Astrocyte (in vitro differentiated cells and primary cell): Measurements from ENCODE around the gene CDKAL1. TPM values are rescaled to one million over a fixed set of nuclear protein-coding genes. Genes with fewer than 3 reads are reported as not detected.

ENCODE experiments used
- DNase-seq: peaks from one replicate; pipeline ENCODE4 v3.0.0-alpha.2; 2010; ENCODE audit warnings: low read depth
- FAIRE-seq: peaks from 2 replicates; lab custom pipeline; 2011; peaks lifted over from hg19 to GRCh38; lab: Jason Lieb, UNC
- H2AFZ ChIP-seq: 2 replicates; pipeline ENCODE4 v1.6.0; 2012; ENCODE audit warnings: low read depth, low read length, inconsistent platforms
- H3K27ac ChIP-seq: 2 replicates; pipeline ENCODE4 v1.5.1; 2011; ENCODE audit warnings: low read depth, low read length, inconsistent platforms
- H3K27me3 ChIP-seq: 2 replicates; pipeline ENCODE4 v1.6.0; 2011; ENCODE audit warnings: low read length, inconsistent platforms; ENCODE audit not compliant: insufficient read depth
- H3K36me3 ChIP-seq: 2 replicates; pipeline ENCODE4 v1.5.1; 2011; ENCODE audit warnings: low read length, inconsistent platforms; ENCODE audit not compliant: insufficient read depth
- H3K4me1 ChIP-seq: 2 replicates; pipeline ENCODE4 v1.5.1; 2011; ENCODE audit warnings: low read length, inconsistent platforms; ENCODE audit not compliant: insufficient read depth
- H3K4me2 ChIP-seq: 2 replicates; pipeline ENCODE4 v1.6.0; 2012; ENCODE audit warnings: low read length, inconsistent platforms
- H3K4me3 ChIP-seq: 2 replicates; pipeline ENCODE4 v1.5.1; 2011; ENCODE audit warnings: low read depth, mild to moderate bottlenecking, low read length, inconsistent platforms; ENCODE audit not compliant: insufficient read depth
- H3K79me2 ChIP-seq: 2 replicates; pipeline ENCODE4 v1.6.0; 2012; ENCODE audit warnings: mild to moderate bottlenecking, low read length, inconsistent platforms; ENCODE audit not compliant: insufficient read depth
- H3K9ac ChIP-seq: 2 replicates; pipeline ENCODE4 v1.6.0; 2012; ENCODE audit warnings: mild to moderate bottlenecking, low read length, inconsistent platforms
- H3K9me3 ChIP-seq: 2 replicates; pipeline ENCODE4 v1.5.1; 2012; ENCODE audit warnings: low read depth, mild to moderate bottlenecking, low read length, inconsistent platforms; ENCODE audit not compliant: insufficient read depth
- H4K20me1 ChIP-seq: 2 replicates; pipeline ENCODE4 v1.6.0; 2012; ENCODE audit warnings: low read length, inconsistent platforms; ENCODE audit not compliant: insufficient read depth
- H3K27ac Mint-ChIP-seq: one replicate; pipeline ENCODE4 v1.8.0; 2021; ENCODE audit warnings: mild to moderate bottlenecking, mixed read lengths; ENCODE audit not compliant: unreplicated experiment
- H3K27me3 Mint-ChIP-seq: one replicate; pipeline ENCODE4 v1.8.0; 2021; ENCODE audit warnings: low read depth, mixed read lengths; ENCODE audit not compliant: unreplicated experiment
- H3K36me3 Mint-ChIP-seq: one replicate; pipeline ENCODE4 v1.8.0; 2021; ENCODE audit warnings: low read depth, mixed read lengths; ENCODE audit not compliant: unreplicated experiment
- H3K4me1 Mint-ChIP-seq: one replicate; pipeline ENCODE4 v1.8.0; 2021; ENCODE audit warnings: low read depth, mixed read lengths; ENCODE audit not compliant: unreplicated experiment
- H3K4me3 Mint-ChIP-seq: one replicate; pipeline ENCODE4 v1.8.0; 2021; ENCODE audit warnings: mild to moderate bottlenecking, moderate library complexity, mixed read lengths; ENCODE audit not compliant: unreplicated experiment
- H3K9me3 Mint-ChIP-seq: one replicate; pipeline ENCODE4 v1.8.0; 2021; ENCODE audit warnings: mild to moderate bottlenecking, mixed read lengths; ENCODE audit not compliant: unreplicated experiment
- CTCF ChIP-seq: IDR thresholded peaks from 2 replicates; pipeline ENCODE4 v1.5.1; 2011; ENCODE audit warnings: low read depth, mild to moderate bottlenecking, inconsistent platforms, low read length, moderate library complexity; ENCODE audit not compliant: insufficient read depth
- EZH2 ChIP-seq: IDR thresholded peaks from 2 replicates; pipeline ENCODE4 v1.6.1; 2012; ENCODE audit warnings: mild to moderate bottlenecking, low read length, inconsistent platforms; ENCODE audit not compliant: insufficient read depth
- total RNA-seq: library from RNA; stranded (reverse); gene quantifications from 2 replicates; pipeline ENCODE4 v1.2.1, GENCODE V29; 2021

The CDKAL1 gene
- total RNA-seq, 1 donor from 2014 or later, result 13.7 TPM

DNA sequence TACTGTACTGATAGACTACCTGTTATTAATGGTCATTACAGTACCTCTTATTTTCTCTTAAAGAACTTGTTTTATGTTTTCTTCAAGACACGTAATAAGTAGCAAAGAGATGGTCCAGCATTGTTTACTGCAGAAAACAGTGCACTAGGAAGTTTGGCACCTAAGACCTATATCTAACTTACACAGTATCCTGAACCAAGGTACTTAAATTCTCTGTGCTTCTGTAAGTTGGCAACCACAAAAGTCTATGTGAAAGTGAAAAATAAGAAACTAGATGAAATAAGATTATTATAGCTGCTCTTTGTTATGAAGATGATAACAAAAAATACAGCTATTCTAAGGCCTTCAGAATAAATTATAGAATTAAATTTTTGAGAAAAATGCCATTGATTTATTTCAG lies 647.6 kb downstream of the CDKAL1 start:
- Histone ChIP-seq H4K20me1 (no peaks in the 10 kb centered on the region), H2AFZ (no peak overlapping the region), H3K27me3 (no peaks in the 10 kb centered on the region), H3K79me2 (no peaks in the 10 kb centered on the region), H3K9ac (no peak overlapping the region), H3K4me2 (no peak overlapping the region), H3K27ac (no peak overlapping the region), H3K9me3 (no peaks in the 10 kb centered on the region), H3K4me3 (no peak overlapping the region), H3K4me1 (peaks cover 9% of the 10 kb centered on the region), H3K36me3 (no peaks in the 10 kb centered on the region)
- Mint-ChIP-seq H3K36me3 (no peaks in the 10 kb centered on the region), H3K4me1 (no peaks in the 10 kb centered on the region), H3K9me3 (peaks cover 3% of the 10 kb centered on the region), H3K4me3 (no peak overlapping the region), H3K27me3 (no peaks in the 10 kb centered on the region), H3K27ac (no peak overlapping the region)
- no peak for DNase-seq
- no peak for TF ChIP-seq EZH2
- no peak for TF ChIP-seq CTCF
- FAIRE-seq, result no peak

DNA sequence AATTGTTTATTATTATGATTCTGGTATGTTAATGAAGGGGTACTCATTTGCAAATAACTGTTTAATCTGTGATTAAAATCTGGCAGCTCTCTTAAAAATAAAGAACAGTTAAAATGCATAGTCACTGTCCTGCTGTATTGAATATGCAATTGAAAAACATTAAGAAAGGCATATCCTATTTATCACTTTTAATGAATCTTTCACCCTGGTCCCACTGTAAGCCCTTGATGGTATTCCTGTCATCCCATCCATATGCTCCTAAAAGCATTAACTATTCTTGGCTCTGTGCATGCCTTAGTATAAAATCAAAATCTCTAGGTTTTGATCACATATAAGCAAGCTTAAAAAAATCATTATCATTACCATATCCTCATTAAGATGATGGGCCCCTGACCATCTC lies 648.3 kb downstream of the CDKAL1 start:
- FAIRE-seq, result no peak
- no peak overlapping the region for H3K4me3 ChIP-seq
- H4K20me1 ChIP-seq, result no peaks in the 10 kb centered on the region
- Mint-ChIP-seq H3K4me1 (no peaks in the 10 kb centered on the region), H3K27ac (no peak overlapping the region), H3K9me3 (peaks cover 3% of the 10 kb centered on the region), H3K4me3 (no peak overlapping the region), H3K27me3 (no peaks in the 10 kb centered on the region), H3K36me3 (no peaks in the 10 kb centered on the region)
- no peak overlapping the region for H2AFZ ChIP-seq
- H3K36me3 ChIP-seq, result no peaks in the 10 kb centered on the region
- no peaks in the 10 kb centered on the region for H3K27me3 ChIP-seq
- no peaks in the 10 kb centered on the region for H3K9me3 ChIP-seq
- TF ChIP-seq EZH2 (no peak), CTCF (no peak)
- no peak for DNase-seq
- no peaks in the 10 kb centered on the region for H3K79me2 ChIP-seq
- H3K4me1 ChIP-seq, result peaks cover 11% of the 10 kb centered on the region
- no peak overlapping the region for H3K27ac ChIP-seq
- H3K9ac ChIP-seq, result no peak overlapping the region
- H3K4me2 ChIP-seq, result no peak overlapping the region

DNA sequence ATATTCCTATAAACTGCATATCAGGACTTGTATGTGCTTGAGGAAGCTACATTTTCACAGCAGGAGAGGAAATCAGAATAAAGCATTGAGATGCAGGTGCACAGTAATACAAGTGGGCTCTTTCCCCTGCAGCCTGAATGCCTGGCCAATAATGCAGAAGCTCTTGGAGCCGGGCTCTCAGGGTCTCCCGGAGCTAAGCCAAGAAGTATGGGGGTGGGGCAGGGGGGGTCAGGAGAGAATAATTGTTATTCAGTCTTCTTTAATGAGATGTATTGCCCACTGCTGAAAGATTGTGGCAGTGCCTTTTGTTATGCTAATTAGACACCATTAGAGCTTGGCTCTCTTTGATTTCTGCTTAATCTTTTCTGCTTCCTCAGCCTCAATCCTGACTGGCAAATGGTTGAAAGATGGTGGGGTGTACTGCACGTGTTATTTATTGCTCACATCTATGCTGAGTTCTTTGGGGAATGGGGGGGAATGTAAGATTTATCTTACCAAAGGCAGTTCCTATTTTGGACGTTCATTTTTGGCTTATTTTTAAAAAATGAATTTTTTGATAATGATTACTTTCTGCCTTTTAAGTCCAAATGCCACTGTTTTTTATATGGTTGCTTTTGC lies 651.7 kb downstream of the CDKAL1 start:
- H3K27me3 ChIP-seq, result no peaks in the 10 kb centered on the region
- H3K4me3 Mint-ChIP-seq, result no peak overlapping the region
- H3K27ac Mint-ChIP-seq, result no peak overlapping the region
- DNase-seq (no peak), FAIRE-seq (no peak)
- H3K4me3 ChIP-seq, result no peak overlapping the region
- TF ChIP-seq EZH2 (no peak), CTCF (no peak)
- no peaks in the 10 kb centered on the region for H3K36me3 Mint-ChIP-seq
- no peaks in the 10 kb centered on the region for H3K27me3 Mint-ChIP-seq
- H3K4me1 Mint-ChIP-seq, result peaks cover 9% of the 10 kb centered on the region
- H3K4me2 ChIP-seq, result no peak overlapping the region
- no peaks in the 10 kb centered on the region for H3K36me3 ChIP-seq
- no peaks in the 10 kb centered on the region for H3K9me3 ChIP-seq
- no peak overlapping the region for H3K9ac ChIP-seq
- H2AFZ ChIP-seq, result no peak overlapping the region
- no peaks in the 10 kb centered on the region for H3K9me3 Mint-ChIP-seq
- H4K20me1 ChIP-seq, result no peaks in the 10 kb centered on the region
- H3K79me2 ChIP-seq, result no peaks in the 10 kb centered on the region
- H3K4me1 ChIP-seq, result peaks cover 14% of the 10 kb centered on the region
- no peak overlapping the region for H3K27ac ChIP-seq
